Fibroblast of pulmonary artery (primary cell): ENCODE results near the gene ANTXR2.
A peak's percentile ranks its signal among the peaks of the same experiment; 100 is the strongest.

Experiments used
- DNase-seq: peaks from one replicate; pipeline ENCODE4 v3.0.0-alpha.2; 2010; ENCODE audit warnings: low read depth
- H3K4me3 ChIP-seq: replicated peaks from 2 replicates; pipeline ENCODE4 v1.5.1; 2011; ENCODE audit warnings: low read depth, mild to moderate bottlenecking, control low read depth, low read length, moderate library complexity
- TF ChIP-seq, protein P1 (sequence below): IDR thresholded peaks from 2 replicates; pipeline ENCODE4 v1.5.1; 2011; ENCODE audit warnings: mild to moderate bottlenecking, control low read depth, low read length, inconsistent platforms; ENCODE audit errors: missing control alignments

Gene ANTXR2

DNA sequence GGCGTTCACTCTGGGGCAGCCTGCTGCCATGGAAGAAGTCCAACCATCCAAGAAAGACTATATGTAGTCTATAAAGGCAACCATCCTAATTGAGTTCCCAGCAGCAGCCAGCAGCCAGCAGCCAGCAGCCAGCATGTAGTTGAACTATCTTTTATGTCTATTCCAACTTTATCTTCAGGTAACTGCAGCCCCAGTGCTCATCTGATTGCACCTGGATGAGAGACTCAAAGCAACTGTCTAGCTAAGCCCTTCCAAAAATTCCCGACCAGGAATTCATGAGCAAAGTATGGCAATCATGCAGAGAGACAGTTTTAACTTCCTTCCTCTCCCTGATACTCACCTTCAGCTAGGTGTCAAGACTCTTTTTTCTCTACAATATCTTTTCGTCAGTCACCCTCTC is 216.8 kb downstream of the ANTXR2 start:
- TF ChIP-seq, protein P1, sequence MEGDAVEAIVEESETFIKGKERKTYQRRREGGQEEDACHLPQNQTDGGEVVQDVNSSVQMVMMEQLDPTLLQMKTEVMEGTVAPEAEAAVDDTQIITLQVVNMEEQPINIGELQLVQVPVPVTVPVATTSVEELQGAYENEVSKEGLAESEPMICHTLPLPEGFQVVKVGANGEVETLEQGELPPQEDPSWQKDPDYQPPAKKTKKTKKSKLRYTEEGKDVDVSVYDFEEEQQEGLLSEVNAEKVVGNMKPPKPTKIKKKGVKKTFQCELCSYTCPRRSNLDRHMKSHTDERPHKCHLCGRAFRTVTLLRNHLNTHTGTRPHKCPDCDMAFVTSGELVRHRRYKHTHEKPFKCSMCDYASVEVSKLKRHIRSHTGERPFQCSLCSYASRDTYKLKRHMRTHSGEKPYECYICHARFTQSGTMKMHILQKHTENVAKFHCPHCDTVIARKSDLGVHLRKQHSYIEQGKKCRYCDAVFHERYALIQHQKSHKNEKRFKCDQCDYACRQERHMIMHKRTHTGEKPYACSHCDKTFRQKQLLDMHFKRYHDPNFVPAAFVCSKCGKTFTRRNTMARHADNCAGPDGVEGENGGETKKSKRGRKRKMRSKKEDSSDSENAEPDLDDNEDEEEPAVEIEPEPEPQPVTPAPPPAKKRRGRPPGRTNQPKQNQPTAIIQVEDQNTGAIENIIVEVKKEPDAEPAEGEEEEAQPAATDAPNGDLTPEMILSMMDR = no peak
- H3K4me3 ChIP-seq = no peak overlapping the region
- no peak for DNase-seq

DNA sequence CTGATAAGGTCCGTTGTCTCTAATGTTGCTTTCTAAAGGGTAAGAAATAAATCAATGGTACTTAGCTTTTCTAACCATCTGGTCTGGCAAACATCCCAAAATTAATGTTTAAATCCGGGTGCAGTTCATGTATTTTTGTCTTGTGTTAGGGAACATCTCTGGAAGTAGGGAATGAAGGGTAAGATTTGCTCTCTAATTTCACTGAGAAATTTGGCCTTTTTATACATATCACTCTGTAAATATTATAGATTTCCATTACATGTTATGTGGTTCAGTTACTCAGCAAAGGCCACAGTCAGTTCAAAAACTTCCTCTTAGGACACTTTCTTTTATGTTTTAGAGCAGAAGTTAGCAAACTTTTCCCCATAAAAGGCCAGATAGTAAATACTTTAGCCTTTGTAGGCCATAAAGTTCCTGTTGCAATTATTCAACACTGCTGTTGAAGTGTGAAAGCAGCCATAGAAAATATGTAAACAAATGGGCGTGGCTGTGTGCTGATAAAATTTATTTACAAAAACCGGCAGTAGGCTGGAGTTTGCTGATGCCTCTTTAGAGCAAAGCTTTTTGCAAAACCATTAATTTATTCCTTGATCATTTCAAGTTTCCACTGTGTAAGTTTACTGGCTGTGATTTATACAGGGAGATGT is 218.1 kb downstream of the ANTXR2 start:
- TF ChIP-seq, protein P1 = no peak
- no peak for DNase-seq
- no peak overlapping the region for H3K4me3 ChIP-seq

DNA sequence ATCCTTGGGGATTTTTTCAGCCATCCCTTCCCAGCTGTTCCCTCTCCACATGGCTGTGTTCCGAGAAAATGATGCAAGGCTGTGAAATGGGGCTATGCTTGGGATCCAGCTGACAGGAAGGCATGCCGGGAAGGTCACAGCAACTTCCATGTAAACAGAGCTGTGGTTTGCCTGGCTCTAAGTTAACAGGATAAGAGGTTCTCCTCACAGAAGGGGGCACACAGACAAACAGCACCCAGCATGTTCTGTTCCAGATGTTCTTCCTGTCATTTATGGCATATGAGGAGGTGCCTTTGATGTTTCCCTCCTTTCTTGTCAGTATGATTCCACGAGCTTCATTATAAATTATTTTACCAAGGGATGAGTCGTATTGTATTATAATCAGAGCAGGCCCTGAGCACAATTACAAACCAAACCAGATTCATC is 220.7 kb downstream of the ANTXR2 start:
- peak; percentile 81 for DNase-seq
- no peak overlapping the region for H3K4me3 ChIP-seq

DNA sequence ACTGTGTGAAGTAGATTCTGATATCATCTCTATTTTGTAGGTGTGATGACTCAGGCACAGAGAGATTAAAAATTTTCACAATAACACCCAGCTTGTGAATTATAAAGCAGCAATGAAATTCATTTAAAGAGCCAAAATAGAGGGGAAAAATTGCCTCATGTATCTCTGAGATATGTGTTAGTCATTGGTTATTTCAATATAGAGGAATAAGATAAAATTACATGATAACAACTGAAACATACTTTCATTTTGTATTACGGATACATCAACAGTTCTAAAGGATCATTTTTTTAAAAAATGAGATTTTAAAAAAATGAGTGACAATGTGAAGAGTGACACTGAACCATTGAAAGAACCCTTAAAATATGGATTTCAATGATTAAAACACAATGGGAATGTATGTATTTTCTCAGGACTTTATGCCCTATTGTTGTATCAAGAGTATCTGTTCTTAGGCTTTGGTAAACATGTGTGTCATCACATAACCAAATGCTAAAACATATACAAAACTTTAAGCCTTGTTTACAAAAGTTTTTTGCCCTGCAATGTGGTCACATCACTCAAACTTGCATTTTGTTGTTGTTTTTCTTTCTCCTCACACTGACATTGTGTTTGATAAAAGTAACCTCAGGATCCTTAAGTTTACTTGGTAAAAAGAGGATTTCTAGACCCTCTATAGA is 221.3 kb downstream of the ANTXR2 start:
- TF ChIP-seq, protein P1 = no peak
- no peak overlapping the region for H3K4me3 ChIP-seq
- peak; percentile 51 for DNase-seq

More for the DNA sequence above, 220.7 kb downstream of the ANTXR2 start:
- TF ChIP-seq, protein P1 = no peak
